Right atrium auricular region (tissue), 2 donors: ENCODE measurements around the gene HELZ. TPM values are rescaled to one million over a fixed set of nuclear protein-coding genes. Genes with fewer than 3 reads are reported as not detected.

Experiments used
- DNase-seq: peaks from one replicate; pipeline ENCODE4 v3.0.0-alpha.2; 2019; ENCODE audit warnings: low spot score
- H3K27ac ChIP-seq, 2 donors: fragments of 200-600 bp; sonication (generic); 1 replicate in 1 of 2; 2 replicates in 1 of 2; pipeline ENCODE4 v1.5.1; 2016 to 2019
- H3K27me3 ChIP-seq, 2 donors: fragments of 200-600 bp; sonication (generic); one replicate each; pipeline versions ENCODE4 v1.5.1 to v1.6.0; 2017 to 2019
- H3K36me3 ChIP-seq: fragments of 200-600 bp; sonication (generic); one replicate; pipeline ENCODE4 v1.5.1; 2016
- H3K4me1 ChIP-seq, 2 donors: fragments of 200-600 bp; sonication (generic); one replicate each; pipeline versions ENCODE4 v1.5.1 to v1.6.0; 2017 to 2019
- H3K4me3 ChIP-seq, 2 donors: fragments of 200-600 bp; sonication (generic); 1 replicate in 1 of 2; 2 replicates in 1 of 2; pipeline ENCODE4 v1.5.1; 2017 to 2019; ENCODE audit warnings: mild to moderate bottlenecking in 1 of 2, moderate library complexity in 1 of 2
- H3K9me3 ChIP-seq, 2 donors: fragments of 200-600 bp; sonication (generic); one replicate each; pipeline ENCODE4 v1.5.1; 2019
- CTCF ChIP-seq, 2 donors: fragments of 200-600 bp; sonication (generic); IDR thresholded peaks; one replicate each; pipeline ENCODE4 v1.5.1; 2019; ENCODE audit warnings: antibody characterized with exemption in 2 of 2
- total RNA-seq, 2 donors: library from RNA; depleted of rRNA; stranded (reverse); fragments of >200 nt; gene quantifications; one replicate each; pipeline ENCODE4 v1.1.0, GENCODE V29; 2016

The HELZ gene
- total RNA-seq, 2 donors from 2014 or later = 25.2 to 29.1 TPM

GRCh38 chr17:67218385-67218950, 26.5 kb downstream of the HELZ start:
- no peak for DNase-seq
- no peaks in the 10 kb centered on the region for H3K27me3 ChIP-seq
- H3K4me3 ChIP-seq = no peak overlapping the region
- peaks cover 0 to 41% of the 10 kb centered on the region in 2 donors for H3K4me1 ChIP-seq
- no peak overlapping the region for H3K27ac ChIP-seq
- peaks cover 27% of the 10 kb centered on the region for H3K36me3 ChIP-seq
- no peaks in the 10 kb centered on the region for H3K9me3 ChIP-seq
- no peak for TF ChIP-seq CTCF (IDR thresholded peaks at IDR 0.05)

- H3K4me1 ChIP-seq = peaks cover 0 to 41% of the 10 kb centered on the region in 2 donors
- peaks cover 25% of the 10 kb centered on the region for H3K36me3 ChIP-seq
- no peaks in the 10 kb centered on the region for H3K27me3 ChIP-seq
- DNase-seq = no peak
- H3K4me3 ChIP-seq = no peak overlapping the region
- H3K9me3 ChIP-seq = no peaks in the 10 kb centered on the region
- H3K27ac ChIP-seq = no peak overlapping the region
- TF ChIP-seq CTCF (IDR thresholded peaks at IDR 0.05) = no peak
Measured at GRCh38 chr17:67217446-67217845, 27.6 kb downstream of the HELZ start.

- Histone ChIP-seq H3K4me1 (peaks cover 0 to 41% of the 10 kb centered on the region in 2 donors), H3K4me3 (no peak overlapping the region), H3K36me3 (peaks cover 25% of the 10 kb centered on the region), H3K27ac (no peak overlapping the region), H3K9me3 (no peaks in the 10 kb centered on the region), H3K27me3 (no peaks in the 10 kb centered on the region)
- DNase-seq = no peak
- TF ChIP-seq CTCF (IDR thresholded peaks at IDR 0.05) = no peak
Measured at GRCh38 chr17:67216578-67217320, 28.2 kb downstream of the HELZ start.

GRCh38 chr17:67215991-67216421, 29.0 kb downstream of the HELZ start:
- no peak for DNase-seq
- Histone ChIP-seq H3K9me3 (no peaks in the 10 kb centered on the region), H3K36me3 (peaks cover 25% of the 10 kb centered on the region), H3K27me3 (no peaks in the 10 kb centered on the region), H3K4me3 (no peak overlapping the region), H3K4me1 (peaks cover 0 to 35% of the 10 kb centered on the region in 2 donors), H3K27ac (no peak overlapping the region)
- no peak for TF ChIP-seq CTCF (IDR thresholded peaks at IDR 0.05)

- Histone ChIP-seq H3K36me3 (peaks cover 18% of the 10 kb centered on the region), H3K9me3 (no peaks in the 10 kb centered on the region), H3K4me1 (peaks cover 0 to 21% of the 10 kb centered on the region in 2 donors), H3K4me3 (no peak overlapping the region), H3K27me3 (no peaks in the 10 kb centered on the region), H3K27ac (no peak overlapping the region)
- no peak for DNase-seq
- no peak for TF ChIP-seq CTCF (IDR thresholded peaks at IDR 0.05)
Measured at GRCh38 chr17:67212714-67213417, 32.1 kb downstream of the HELZ start.
